Mesenchymal stem cell (in vitro differentiated cells and primary cell): ENCODE data around the gene PRPH.

ENCODE experiments used
- DNase-seq: peaks from one replicate; pipeline ENCODE4 v3.0.0-alpha.2; 2013
- H2AFZ ChIP-seq: one replicate; pipeline ENCODE4 v1.6.1; 2013; ENCODE audit warnings: low read depth, mild to moderate bottlenecking, control low read depth, inconsistent platforms, low read length, moderate library complexity
- H2AK5ac ChIP-seq: 2 replicates; pipeline ENCODE4 v1.6.1; 2013; ENCODE audit warnings: low read length, moderate library complexity, mild to moderate bottlenecking, inconsistent platforms; ENCODE audit not compliant: severe bottlenecking
- H2BK120ac ChIP-seq: one replicate; pipeline ENCODE4 v1.6.1; 2013; ENCODE audit warnings: low read depth, mild to moderate bottlenecking, inconsistent platforms, low read length, moderate library complexity
- H2BK12ac ChIP-seq, 2 experiments: one replicate each; pipeline ENCODE4 v1.6.1; 2013; ENCODE audit warnings: inconsistent platforms in 2 of 2, low read length in 2 of 2, mild to moderate bottlenecking in 2 of 2, moderate library complexity in 2 of 2, control low read depth in 1 of 2
- H2BK15ac ChIP-seq: one replicate; pipeline ENCODE4 v1.6.1; 2013; ENCODE audit warnings: mild to moderate bottlenecking, low read depth, inconsistent platforms; ENCODE audit not compliant: poor library complexity, severe bottlenecking
- H2BK5ac ChIP-seq: 2 replicates; pipeline ENCODE4 v1.6.1; 2013; ENCODE audit warnings: low read depth, mild to moderate bottlenecking, low read length, control low read depth, inconsistent platforms; ENCODE audit not compliant: poor library complexity, severe bottlenecking
- H3K14ac ChIP-seq, 2 experiments: one replicate each; pipeline ENCODE4 v1.6.1; 2013; ENCODE audit warnings: inconsistent platforms in 2 of 2, low read length in 2 of 2, control low read depth in 1 of 2, mild to moderate bottlenecking in 1 of 2, moderate library complexity in 1 of 2
- H3K18ac ChIP-seq, 2 experiments: one replicate each; pipeline ENCODE4 v1.6.1; 2013; ENCODE audit warnings: inconsistent platforms in 2 of 2, low read length in 2 of 2, control low read depth in 1 of 2, low read depth in 1 of 2, mild to moderate bottlenecking in 1 of 2
- H3K23ac ChIP-seq, 2 experiments: one replicate each; pipeline ENCODE4 v1.6.1; 2013; ENCODE audit warnings: inconsistent platforms in 2 of 2, low read length in 2 of 2, mild to moderate bottlenecking in 2 of 2, moderate library complexity in 2 of 2, control low read depth in 1 of 2
- H3K27ac ChIP-seq: 2 replicates; pipeline ENCODE4 v1.5.1; 2013; ENCODE audit warnings: mild to moderate bottlenecking, moderate library complexity, low read length, control low read depth, inconsistent platforms; ENCODE audit not compliant: poor library complexity, severe bottlenecking
- H3K27me3 ChIP-seq, 2 experiments: 2 replicates each; pipeline versions ENCODE4 v1.6.1 to v1.7.0; 2013; ENCODE audit warnings: low read length in 2 of 2, mild to moderate bottlenecking in 2 of 2, moderate library complexity in 2 of 2, control low read depth in 1 of 2, inconsistent platforms in 1 of 2; ENCODE audit not compliant: control insufficient read depth in 1 of 2, insufficient read depth in 1 of 2
- H3K36me3 ChIP-seq, 2 experiments: 2 replicates each; pipeline versions ENCODE4 v1.6.1 to v1.7.0; 2013; ENCODE audit warnings: low read length in 2 of 2, control low read depth in 1 of 2, inconsistent platforms in 1 of 2, low read depth in 1 of 2, mild to moderate bottlenecking in 1 of 2; ENCODE audit not compliant: insufficient read depth in 2 of 2, control insufficient read depth in 1 of 2
- H3K4ac ChIP-seq, 2 experiments: one replicate each; pipeline ENCODE4 v1.6.1; 2013; ENCODE audit warnings: inconsistent platforms in 2 of 2, low read length in 2 of 2, mild to moderate bottlenecking in 2 of 2, moderate library complexity in 2 of 2, control low read depth in 1 of 2, low read depth in 1 of 2
- H3K4me1 ChIP-seq: 2 replicates; pipeline ENCODE4 v1.6.1; 2013; ENCODE audit warnings: low read depth, low read length, control low read depth; ENCODE audit not compliant: control insufficient read depth, insufficient read depth
- H3K4me2 ChIP-seq: 2 replicates; pipeline ENCODE4 v1.6.1; 2013; ENCODE audit warnings: low read length, mild to moderate bottlenecking, inconsistent platforms; ENCODE audit not compliant: poor library complexity, severe bottlenecking
- H3K4me3 ChIP-seq, 2 experiments: 2 replicates each; pipeline versions ENCODE4 v1.5.1 to v1.7.0; 2013; ENCODE audit warnings: low read length in 2 of 2, mild to moderate bottlenecking in 2 of 2, control low read depth in 1 of 2, low read depth in 1 of 2; ENCODE audit not compliant: insufficient read depth in 1 of 2
- H3K79me1 ChIP-seq: replicated peaks from 2 replicates; pipeline ENCODE4 v1.6.1; 2013; ENCODE audit warnings: mild to moderate bottlenecking, control low read depth, low read length, inconsistent platforms; ENCODE audit not compliant: poor library complexity, severe bottlenecking
- H3K9ac ChIP-seq: 2 replicates; pipeline ENCODE4 v1.7.0; 2013; ENCODE audit warnings: mild to moderate bottlenecking, low read length, moderate library complexity
- H3K9me3 ChIP-seq: 2 replicates; pipeline ENCODE4 v1.7.0; 2013; ENCODE audit warnings: mild to moderate bottlenecking, low read length; ENCODE audit not compliant: control insufficient read depth
- H4K8ac ChIP-seq: one replicate; pipeline ENCODE4 v1.6.1; 2013; ENCODE audit warnings: inconsistent platforms, mild to moderate bottlenecking, low read length, moderate library complexity
- H4K91ac ChIP-seq: one replicate; pipeline ENCODE4 v1.6.1; 2013; ENCODE audit warnings: mild to moderate bottlenecking, low read length, inconsistent platforms
- WGBS: methylation state at CpG from one replicate; pipeline ENCODE4 v1.1.7; 2013; ENCODE audit warnings: mixed read lengths; 5-methylcytosine and 5-hydroxymethylcytosine counted together

PRPH gene

DNA sequence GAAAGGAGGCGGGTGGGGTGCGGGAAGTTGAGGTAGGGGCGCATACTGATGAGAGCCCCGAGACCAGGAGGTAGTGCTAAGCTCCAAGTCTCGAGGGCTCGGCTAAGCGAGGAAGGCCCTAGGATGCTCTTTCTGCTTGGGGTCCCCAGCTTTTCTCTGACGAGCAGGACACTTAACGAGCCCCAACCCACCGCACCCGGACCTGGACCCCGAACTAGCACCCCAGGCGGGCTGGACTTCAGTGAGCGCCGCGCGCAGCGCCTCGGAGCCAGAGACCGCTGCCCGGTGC is 46.8 kb downstream of the PRPH start:
- 5% methylated on average over 20 of the region's 21 CpGs for WGBS
- Histone ChIP-seq H3K4me2 (peak overlapping the region; percentile 63), H3K4me1 (peaks cover 52% of the 10 kb centered on the region)

GRCh38 chr12:49342066-49342913 is 47.3 kb downstream of the PRPH start:
- H2AK5ac ChIP-seq, result no peak overlapping the region
- H3K23ac ChIP-seq, result peak overlapping the region in 1 of 2 experiments; percentile 73
- no peak overlapping the region for H3K27ac ChIP-seq
- H3K4me1 ChIP-seq, result peaks cover 55% of the 10 kb centered on the region
- H3K9me3 ChIP-seq, result no peaks in the 10 kb centered on the region
- no peak overlapping the region for H3K9ac ChIP-seq
- H3K36me3 ChIP-seq, result no peaks in the 10 kb centered on the region
- H2BK5ac ChIP-seq, result no peak overlapping the region
- H3K4ac ChIP-seq, result no peak overlapping the region
- DNase-seq, result peak; percentile 75
- peak overlapping the region in 1 of 2 experiments; percentile 19 for H2BK12ac ChIP-seq
- H4K8ac ChIP-seq, result no peak overlapping the region
- peaks cover 95 to 96% of the 10 kb centered on the region in 2 experiments for H3K27me3 ChIP-seq
- under 1% methylated on average over 47 of the region's 58 CpGs for WGBS
- H3K14ac ChIP-seq, result peak overlapping the region in 1 of 2 experiments; percentile 49
- no peak overlapping the region for H4K91ac ChIP-seq
- H2BK15ac ChIP-seq, result no peak overlapping the region
- no peaks in the 10 kb centered on the region for H3K79me1 ChIP-seq
- peak overlapping the region; percentile 43 to 50 for H3K4me3 ChIP-seq
- H2AFZ ChIP-seq, result peak overlapping the region; percentile 49
- no peak overlapping the region for H3K18ac ChIP-seq
- H2BK120ac ChIP-seq, result no peak overlapping the region
- H3K4me2 ChIP-seq, result peak overlapping the region; percentile 63

More for the DNA sequence above, 46.8 kb downstream of the PRPH start:
- H3K27me3 ChIP-seq, result peaks cover 94 to 96% of the 10 kb centered on the region in 2 experiments
- no peak overlapping the region for H2BK15ac ChIP-seq
- no peaks in the 10 kb centered on the region for H3K79me1 ChIP-seq
- no peak overlapping the region for H3K9ac ChIP-seq
- H2BK12ac ChIP-seq, result no peak overlapping the region
- no peak overlapping the region for H3K18ac ChIP-seq
- peak overlapping the region in 1 of 2 experiments; percentile 43 for H3K4me3 ChIP-seq
- H2BK5ac ChIP-seq, result no peak overlapping the region
- H4K91ac ChIP-seq, result no peak overlapping the region
- H3K27ac ChIP-seq, result no peak overlapping the region
- H3K36me3 ChIP-seq, result no peaks in the 10 kb centered on the region
- H3K14ac ChIP-seq, result no peak overlapping the region
- no peak overlapping the region for H2BK120ac ChIP-seq
- no peak overlapping the region for H3K23ac ChIP-seq
- H3K9me3 ChIP-seq, result no peaks in the 10 kb centered on the region
- H3K4ac ChIP-seq, result no peak overlapping the region
- no peak overlapping the region for H2AK5ac ChIP-seq
- no peak overlapping the region for H4K8ac ChIP-seq
- H2AFZ ChIP-seq, result peak overlapping the region; percentile 49
- no peak for DNase-seq

GRCh38 chr12:49342914-49343731 is 48.2 kb downstream of the PRPH start:
- Histone ChIP-seq H3K23ac (peak overlapping the region in 1 of 2 experiments; percentile 16), H3K79me1 (no peaks in the 10 kb centered on the region), H2AFZ (no peak overlapping the region), H3K14ac (peak overlapping the region in 1 of 2 experiments; percentile 59), H2BK120ac (no peak overlapping the region), H2BK12ac (no peak overlapping the region), H3K36me3 (no peaks in the 10 kb centered on the region), H3K4me3 (peak overlapping the region; percentile 4 to 50), H4K91ac (no peak overlapping the region), H4K8ac (no peak overlapping the region), H2BK15ac (no peak overlapping the region), H3K27ac (no peak overlapping the region), H3K4me2 (peak overlapping the region; percentile 30), H3K18ac (no peak overlapping the region), H3K9me3 (no peaks in the 10 kb centered on the region), H2BK5ac (no peak overlapping the region), H3K4me1 (peaks cover 59% of the 10 kb centered on the region), H3K9ac (no peak overlapping the region), H2AK5ac (no peak overlapping the region), H3K4ac (no peak overlapping the region), H3K27me3 (peaks cover 90 to 95% of the 10 kb centered on the region in 2 experiments)
- no peak for DNase-seq
- 1% methylated on average over 28 of the region's 33 CpGs for WGBS

DNA sequence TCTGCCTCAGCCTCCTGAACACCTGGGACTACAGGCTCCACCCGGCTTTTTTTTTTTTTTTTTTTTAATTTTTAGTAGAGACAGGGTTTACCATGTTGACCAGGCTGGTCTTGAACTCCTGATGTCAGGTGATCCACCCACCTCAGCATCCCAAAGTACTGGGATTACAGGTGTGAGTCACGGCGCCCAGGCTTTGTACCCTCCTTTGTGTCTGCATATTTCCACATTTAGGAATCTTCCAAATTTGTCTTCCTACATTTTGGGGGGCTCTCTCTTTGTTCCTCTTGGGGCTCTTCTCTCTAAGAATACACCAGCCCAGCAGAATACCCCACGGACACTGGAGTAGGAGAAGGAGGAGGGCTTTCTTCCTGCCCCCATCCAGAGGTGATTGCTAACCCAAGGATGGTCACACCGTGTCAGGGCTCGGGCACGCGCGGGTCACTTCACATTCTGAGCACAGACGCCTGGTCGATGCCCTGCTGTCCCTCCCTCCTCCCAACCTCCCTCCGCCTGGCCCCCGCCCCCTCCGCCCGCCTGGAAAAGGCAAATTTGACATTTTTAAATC is 49.6 kb downstream of the PRPH start:
- Histone ChIP-seq H2AK5ac (no peak overlapping the region), H2BK12ac (no peak overlapping the region), H3K27ac (no peak overlapping the region), H2BK15ac (peak overlapping the region; percentile 70), H3K36me3 (peaks cover 0 to 6% of the 10 kb centered on the region in 2 experiments), H3K9me3 (no peaks in the 10 kb centered on the region), H3K79me1 (no peaks in the 10 kb centered on the region), H3K18ac (no peak overlapping the region), H4K91ac (no peak overlapping the region), H3K4me1 (peaks cover 59% of the 10 kb centered on the region), H4K8ac (no peak overlapping the region), H3K4ac (no peak overlapping the region), H3K4me3 (no peak overlapping the region), H3K14ac (no peak overlapping the region), H2AFZ (no peak overlapping the region), H2BK5ac (no peak overlapping the region), H3K23ac (no peak overlapping the region), H3K4me2 (peak overlapping the region; percentile 94), H3K9ac (no peak overlapping the region), H3K27me3 (peaks cover 81 to 95% of the 10 kb centered on the region in 2 experiments), H2BK120ac (no peak overlapping the region)
- no peak for DNase-seq
- WGBS, result 3% methylated on average over 14 of the region's 15 CpGs
